DND-41 (cell line): ENCODE results near the gene IL13RA2.

Experiments used
- ATAC-seq: fragments of 200-7000 bp; cut with Tn5 transposase; 3 replicates; pipeline ENCODE4 v1.9.1; 2021; ENCODE audit warnings: low read depth; ENCODE audit not compliant: insufficient read depth
- DNase-seq: peaks from one replicate; pipeline ENCODE4 v3.0.0-alpha.2; 2020
- H2AFZ ChIP-seq: 2 replicates; pipeline ENCODE4 v1.6.0; 2012; ENCODE audit warnings: low read depth, low read length
- H3K27ac ChIP-seq: 2 replicates; pipeline ENCODE4 v1.5.1; 2012; ENCODE audit warnings: low read length, inconsistent platforms
- H3K27me3 ChIP-seq: fragments of 200-600 bp; sonication (generic); 2 replicates; pipeline ENCODE4 v1.6.0; 2012; ENCODE audit warnings: low read length, mild to moderate bottlenecking, inconsistent platforms; ENCODE audit not compliant: insufficient read depth, poor library complexity
- H3K36me3 ChIP-seq: 2 replicates; pipeline ENCODE4 v1.5.1; 2012; ENCODE audit warnings: low read length, inconsistent platforms; ENCODE audit not compliant: insufficient read depth
- H3K4me1 ChIP-seq: 2 replicates; pipeline ENCODE4 v1.5.1; 2012; ENCODE audit warnings: mild to moderate bottlenecking, low read length; ENCODE audit not compliant: insufficient read depth
- H3K4me2 ChIP-seq: 2 replicates; pipeline ENCODE4 v1.6.0; 2012; ENCODE audit warnings: mild to moderate bottlenecking, moderate library complexity, low read length, inconsistent platforms; ENCODE audit not compliant: insufficient read depth
- H3K4me3 ChIP-seq, 2 experiments: fragments of 200-600 bp in 1 of 2; shearing (Covaris generic) in 1 of 2; 2 replicates each; pipeline ENCODE4 v1.5.1; 2012 to 2016; ENCODE audit warnings: inconsistent platforms in 2 of 2, low read length in 2 of 2, mild to moderate bottlenecking in 2 of 2, low read depth in 1 of 2, moderate library complexity in 1 of 2
- H3K79me2 ChIP-seq: 2 replicates; pipeline ENCODE4 v1.6.0; 2012; ENCODE audit warnings: low read length, inconsistent platforms; ENCODE audit not compliant: insufficient read depth
- H3K9ac ChIP-seq: 2 replicates; pipeline ENCODE4 v1.6.0; 2012; ENCODE audit warnings: low read depth, mild to moderate bottlenecking, inconsistent platforms, low read length, moderate library complexity
- H3K9me3 ChIP-seq: 2 replicates; pipeline ENCODE4 v1.5.1; 2012; ENCODE audit warnings: low read length, moderate library complexity, mild to moderate bottlenecking, inconsistent platforms; ENCODE audit not compliant: insufficient read depth, severe bottlenecking
- H4K20me1 ChIP-seq: 2 replicates; pipeline ENCODE4 v1.6.0; 2012; ENCODE audit warnings: low read length; ENCODE audit not compliant: insufficient read depth
- EZH2 ChIP-seq: IDR thresholded peaks from 3 replicates; pipeline ENCODE4 v1.6.1; 2012; ENCODE audit warnings: borderline replicate concordance, low read depth, mild to moderate bottlenecking, moderate library complexity, low read length, inconsistent platforms; ENCODE audit not compliant: severe bottlenecking
- TF ChIP-seq, protein P1 (sequence below): IDR thresholded peaks from 2 replicates; pipeline ENCODE4 v1.5.1; 2012; ENCODE audit warnings: borderline replicate concordance, low read length, moderate library complexity, mild to moderate bottlenecking; ENCODE audit not compliant: poor library complexity, severe bottlenecking; ENCODE audit errors: extremely low read depth

The IL13RA2 gene

DNA sequence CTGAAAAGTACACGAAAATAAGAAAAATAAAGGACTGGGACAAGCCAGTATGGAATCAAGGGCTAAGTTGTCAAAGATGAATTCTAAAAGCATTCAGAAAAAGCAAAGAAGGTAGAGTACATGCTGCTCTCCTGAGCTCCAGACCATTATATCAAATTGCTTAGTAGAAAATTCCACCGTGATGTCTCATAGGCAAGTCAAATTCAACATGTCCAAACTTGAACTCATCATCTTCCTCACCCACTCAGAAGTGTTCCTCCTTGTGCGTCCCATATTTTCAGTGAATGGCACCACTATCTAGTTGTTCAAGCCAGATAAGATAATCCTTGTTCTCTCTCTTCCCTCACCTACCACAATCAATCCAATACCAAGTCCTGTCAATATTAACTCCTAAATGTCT, 37.5 kb upstream of the IL13RA2 start:
- H3K4me1 ChIP-seq, result no peaks in the 10 kb centered on the region
- ATAC-seq, result no peak

DNA sequence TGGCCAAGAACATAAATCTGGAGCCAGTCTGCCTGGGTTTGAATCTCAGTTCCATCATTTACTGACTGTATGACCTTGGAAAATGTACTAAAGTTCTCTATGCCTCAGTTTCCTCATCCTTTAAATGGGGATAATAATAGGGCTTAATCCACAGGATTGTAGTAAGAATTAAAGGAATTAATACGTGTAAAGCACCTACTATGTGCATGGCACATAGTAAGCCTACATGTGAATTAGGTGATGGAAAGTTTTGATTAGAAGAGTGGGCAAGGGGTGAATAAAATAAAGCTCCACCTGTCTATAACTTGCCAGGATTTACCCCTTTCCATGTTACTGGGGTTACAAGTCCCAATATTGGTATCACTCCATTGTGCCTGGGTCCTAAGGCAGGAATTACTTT, 35.8 kb upstream of the IL13RA2 start:
- no peaks in the 10 kb centered on the region for H3K4me1 ChIP-seq
- H4K20me1 ChIP-seq, result no peaks in the 10 kb centered on the region
- TF ChIP-seq EZH2, result no peak
- TF ChIP-seq, protein P1, sequence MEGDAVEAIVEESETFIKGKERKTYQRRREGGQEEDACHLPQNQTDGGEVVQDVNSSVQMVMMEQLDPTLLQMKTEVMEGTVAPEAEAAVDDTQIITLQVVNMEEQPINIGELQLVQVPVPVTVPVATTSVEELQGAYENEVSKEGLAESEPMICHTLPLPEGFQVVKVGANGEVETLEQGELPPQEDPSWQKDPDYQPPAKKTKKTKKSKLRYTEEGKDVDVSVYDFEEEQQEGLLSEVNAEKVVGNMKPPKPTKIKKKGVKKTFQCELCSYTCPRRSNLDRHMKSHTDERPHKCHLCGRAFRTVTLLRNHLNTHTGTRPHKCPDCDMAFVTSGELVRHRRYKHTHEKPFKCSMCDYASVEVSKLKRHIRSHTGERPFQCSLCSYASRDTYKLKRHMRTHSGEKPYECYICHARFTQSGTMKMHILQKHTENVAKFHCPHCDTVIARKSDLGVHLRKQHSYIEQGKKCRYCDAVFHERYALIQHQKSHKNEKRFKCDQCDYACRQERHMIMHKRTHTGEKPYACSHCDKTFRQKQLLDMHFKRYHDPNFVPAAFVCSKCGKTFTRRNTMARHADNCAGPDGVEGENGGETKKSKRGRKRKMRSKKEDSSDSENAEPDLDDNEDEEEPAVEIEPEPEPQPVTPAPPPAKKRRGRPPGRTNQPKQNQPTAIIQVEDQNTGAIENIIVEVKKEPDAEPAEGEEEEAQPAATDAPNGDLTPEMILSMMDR, result no peak

More for the DNA sequence above, 37.5 kb upstream of the IL13RA2 start:
- no peak for DNase-seq
- Histone ChIP-seq H4K20me1 (no peaks in the 10 kb centered on the region), H3K9ac (no peak overlapping the region), H3K36me3 (no peaks in the 10 kb centered on the region), H3K27ac (no peak overlapping the region), H3K4me3 (no peak overlapping the region), H2AFZ (no peak overlapping the region), H3K9me3 (no peaks in the 10 kb centered on the region), H3K4me2 (no peak overlapping the region), H3K27me3 (no peaks in the 10 kb centered on the region), H3K79me2 (no peaks in the 10 kb centered on the region)
- TF ChIP-seq, protein P1, result no peak
- no peak for TF ChIP-seq EZH2

GRCh38 chrX:115047715-115048114, 30.3 kb upstream of the IL13RA2 start:
- Histone ChIP-seq H3K9ac (no peak overlapping the region), H4K20me1 (no peaks in the 10 kb centered on the region), H2AFZ (no peak overlapping the region), H3K79me2 (no peaks in the 10 kb centered on the region), H3K27ac (no peak overlapping the region), H3K36me3 (no peaks in the 10 kb centered on the region), H3K9me3 (no peaks in the 10 kb centered on the region), H3K4me2 (no peak overlapping the region), H3K4me1 (no peaks in the 10 kb centered on the region), H3K27me3 (no peaks in the 10 kb centered on the region), H3K4me3 (no peak overlapping the region)
- DNase-seq (no peak), ATAC-seq (no peak)
- TF ChIP-seq EZH2, result no peak
- TF ChIP-seq, protein P1, result no peak

More for the DNA sequence above, 35.8 kb upstream of the IL13RA2 start:
- no peak overlapping the region for H3K4me2 ChIP-seq
- no peaks in the 10 kb centered on the region for H3K9me3 ChIP-seq
- H3K36me3 ChIP-seq, result no peaks in the 10 kb centered on the region
- no peaks in the 10 kb centered on the region for H3K27me3 ChIP-seq
- ATAC-seq (no peak), DNase-seq (no peak)
- H3K9ac ChIP-seq, result no peak overlapping the region
- no peak overlapping the region for H3K4me3 ChIP-seq
- H3K27ac ChIP-seq, result no peak overlapping the region
- no peak overlapping the region for H2AFZ ChIP-seq
- no peaks in the 10 kb centered on the region for H3K79me2 ChIP-seq

DNA sequence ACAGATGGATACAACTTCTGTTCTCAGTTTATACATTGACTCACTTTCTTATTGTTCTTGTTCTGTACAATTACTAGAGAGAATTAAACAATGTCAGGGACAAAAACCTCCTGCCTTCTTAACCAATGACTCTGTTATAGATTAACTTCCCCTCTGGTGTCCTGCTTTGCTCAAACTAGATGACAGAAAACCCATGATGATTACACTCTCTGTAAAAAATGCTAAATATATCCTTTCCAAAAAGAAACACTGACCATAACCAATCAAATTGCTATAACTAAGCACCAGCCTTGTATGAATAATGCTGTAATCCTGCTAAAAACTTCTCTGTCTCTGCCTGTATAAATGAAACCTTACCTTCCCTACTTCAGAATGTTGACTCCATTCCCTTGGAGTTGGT, 29.8 kb upstream of the IL13RA2 start:
- Histone ChIP-seq H2AFZ (no peak overlapping the region), H3K9me3 (no peaks in the 10 kb centered on the region), H3K4me2 (no peak overlapping the region), H4K20me1 (no peaks in the 10 kb centered on the region), H3K9ac (no peak overlapping the region), H3K4me3 (no peak overlapping the region), H3K36me3 (no peaks in the 10 kb centered on the region), H3K27ac (no peak overlapping the region), H3K79me2 (no peaks in the 10 kb centered on the region), H3K27me3 (no peaks in the 10 kb centered on the region), H3K4me1 (no peaks in the 10 kb centered on the region)
- DNase-seq (no peak), ATAC-seq (no peak)
- TF ChIP-seq EZH2, result no peak
- TF ChIP-seq, protein P1, result no peak
